Type B pancreatic cell (in vitro differentiated cells): ENCODE results near the gene PSME1. TPM values are rescaled to one million over a fixed set of nuclear protein-coding genes. Genes with fewer than 3 reads are reported as not detected.
A peak's percentile ranks its signal among the peaks of the same experiment; 100 is the strongest.

ENCODE experiments used
- DNase-seq: peaks from one replicate; pipeline ENCODE4 v3.0.0; 2021; ENCODE audit warnings: mixed read lengths; ENCODE audit not compliant: unreplicated experiment; ENCODE audit errors: extremely low spot score
- H3K27ac Mint-ChIP-seq: 2 replicates; pipeline ENCODE4 v1.8.0; 2021; ENCODE audit warnings: mild to moderate bottlenecking, mixed read lengths
- H3K27me3 Mint-ChIP-seq: 2 replicates; pipeline ENCODE4 v1.8.0; 2021; ENCODE audit warnings: mixed read lengths
- H3K36me3 Mint-ChIP-seq: 2 replicates; pipeline ENCODE4 v1.8.0; 2021; ENCODE audit warnings: mixed read lengths
- H3K4me1 Mint-ChIP-seq: one replicate; pipeline ENCODE4 v1.8.0; 2021; ENCODE audit warnings: mixed read lengths; ENCODE audit not compliant: unreplicated experiment
- H3K4me3 Mint-ChIP-seq: 2 replicates; pipeline ENCODE4 v1.8.0; 2021; ENCODE audit warnings: mild to moderate bottlenecking, mixed read lengths
- H3K9me3 Mint-ChIP-seq: 2 replicates; pipeline ENCODE4 v1.8.0; 2021; ENCODE audit warnings: mixed read lengths
- total RNA-seq: library from RNA; stranded (reverse); gene quantifications from 2 replicates; pipeline ENCODE4 v1.2.1, GENCODE V29; 2021; ENCODE audit warnings: low replicate concordance
- TF ChIP-seq, protein P1 (sequence below): fragments of 200-600 bp; sonication (generic); conservative IDR thresholded peaks from 2 replicates; pipeline ENCODE4 v1.5.0; 2021; ENCODE audit warnings: antibody characterized with exemption, mild to moderate bottlenecking

The PSME1 gene
- total RNA-seq, 1 donor from 2014 or later, result 142 TPM

- no peaks in the 10 kb centered on the region for H3K9me3 Mint-ChIP-seq
- peaks cover 20% of the 10 kb centered on the region for H3K36me3 Mint-ChIP-seq
These were observed 912 bp downstream of the PSME1 start for GRCh38 chr14:24136684-24137528.

DNA sequence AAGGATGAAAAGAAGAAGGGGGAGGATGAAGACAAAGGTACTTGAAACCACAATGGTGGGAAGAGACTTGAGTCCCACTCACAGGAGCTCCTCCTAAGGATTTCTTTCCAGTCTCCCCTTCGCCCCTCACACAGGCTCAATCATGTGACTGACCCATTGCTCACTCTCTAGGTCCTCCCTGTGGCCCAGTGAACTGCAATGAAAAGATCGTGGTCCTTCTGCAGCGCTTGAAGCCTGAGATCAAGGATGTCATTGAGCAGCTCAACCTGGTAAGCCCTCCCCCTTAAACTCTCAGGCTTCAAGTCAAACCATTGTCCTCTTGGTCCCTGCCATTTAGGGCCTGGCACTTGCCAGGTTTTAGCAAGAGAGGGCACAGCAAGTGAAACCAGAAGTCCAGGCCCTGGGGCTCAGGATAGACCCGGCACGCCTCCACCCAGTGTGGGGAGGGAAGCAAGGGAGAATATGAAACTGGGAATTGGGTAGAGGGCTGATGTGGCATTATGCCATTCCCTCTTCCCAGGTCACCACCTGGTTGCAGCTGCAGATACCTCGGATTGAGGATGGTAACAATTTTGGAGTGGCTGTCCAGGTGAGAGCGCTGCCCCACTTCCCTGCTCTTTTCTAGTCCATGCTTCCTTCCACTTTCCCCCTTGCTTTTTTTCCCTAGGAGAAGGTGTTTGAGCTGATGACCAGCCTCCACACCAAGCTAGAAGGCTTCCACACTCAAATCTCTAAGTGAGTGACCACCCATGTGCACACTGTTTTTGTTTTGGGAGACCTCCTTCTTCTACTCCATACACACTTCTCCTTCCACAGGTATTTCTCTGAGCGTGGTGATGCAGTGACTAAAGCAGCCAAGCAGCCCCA lies 1.8 kb downstream of the PSME1 start:
- Mint-ChIP-seq H3K27ac (no peak overlapping the region), H3K4me3 (peak overlapping the region; percentile 89), H3K4me1 (peaks cover 34% of the 10 kb centered on the region), H3K27me3 (no peaks in the 10 kb centered on the region), H3K36me3 (peaks cover 20% of the 10 kb centered on the region), H3K9me3 (no peaks in the 10 kb centered on the region)
- DNase-seq, result no peak
- TF ChIP-seq, protein P1, sequence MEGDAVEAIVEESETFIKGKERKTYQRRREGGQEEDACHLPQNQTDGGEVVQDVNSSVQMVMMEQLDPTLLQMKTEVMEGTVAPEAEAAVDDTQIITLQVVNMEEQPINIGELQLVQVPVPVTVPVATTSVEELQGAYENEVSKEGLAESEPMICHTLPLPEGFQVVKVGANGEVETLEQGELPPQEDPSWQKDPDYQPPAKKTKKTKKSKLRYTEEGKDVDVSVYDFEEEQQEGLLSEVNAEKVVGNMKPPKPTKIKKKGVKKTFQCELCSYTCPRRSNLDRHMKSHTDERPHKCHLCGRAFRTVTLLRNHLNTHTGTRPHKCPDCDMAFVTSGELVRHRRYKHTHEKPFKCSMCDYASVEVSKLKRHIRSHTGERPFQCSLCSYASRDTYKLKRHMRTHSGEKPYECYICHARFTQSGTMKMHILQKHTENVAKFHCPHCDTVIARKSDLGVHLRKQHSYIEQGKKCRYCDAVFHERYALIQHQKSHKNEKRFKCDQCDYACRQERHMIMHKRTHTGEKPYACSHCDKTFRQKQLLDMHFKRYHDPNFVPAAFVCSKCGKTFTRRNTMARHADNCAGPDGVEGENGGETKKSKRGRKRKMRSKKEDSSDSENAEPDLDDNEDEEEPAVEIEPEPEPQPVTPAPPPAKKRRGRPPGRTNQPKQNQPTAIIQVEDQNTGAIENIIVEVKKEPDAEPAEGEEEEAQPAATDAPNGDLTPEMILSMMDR, result no peak

More at GRCh38 chr14:24136684-24137528, 912 bp downstream of the PSME1 start:
- no peaks in the 10 kb centered on the region for H3K27me3 Mint-ChIP-seq
- DNase-seq, result no peak
- TF ChIP-seq, protein P1, result no peak
- peak overlapping the region; percentile 77 for H3K27ac Mint-ChIP-seq
- peak overlapping the region; percentile 89 for H3K4me3 Mint-ChIP-seq
- peaks cover 31% of the 10 kb centered on the region for H3K4me1 Mint-ChIP-seq

- H3K36me3 Mint-ChIP-seq, result peaks cover 20% of the 10 kb centered on the region
- peaks cover 41% of the 10 kb centered on the region for H3K4me1 Mint-ChIP-seq
- H3K9me3 Mint-ChIP-seq, result no peaks in the 10 kb centered on the region
- H3K4me3 Mint-ChIP-seq, result peak overlapping the region; percentile 89
- TF ChIP-seq, protein P1, result no peak
- no peak for DNase-seq
- H3K27me3 Mint-ChIP-seq, result no peaks in the 10 kb centered on the region
- H3K27ac Mint-ChIP-seq, result no peak overlapping the region
These were observed 2.6 kb downstream of the PSME1 start for GRCh38 chr14:24138396-24139271.

- H3K4me3 Mint-ChIP-seq, result peak overlapping the region; percentile 89
- H3K36me3 Mint-ChIP-seq, result peaks cover 20% of the 10 kb centered on the region
- TF ChIP-seq, protein P1, result no peak
- no peaks in the 10 kb centered on the region for H3K9me3 Mint-ChIP-seq
- H3K27ac Mint-ChIP-seq, result no peak overlapping the region
- H3K27me3 Mint-ChIP-seq, result no peaks in the 10 kb centered on the region
- peaks cover 41% of the 10 kb centered on the region for H3K4me1 Mint-ChIP-seq
- DNase-seq, result no peak
These were observed 3.4 kb downstream of the PSME1 start for GRCh38 chr14:24139272-24139934.
